RPMI7951 (cell line): Measurements from ENCODE around the gene ETV6. TPM values are rescaled to one million over a fixed set of nuclear protein-coding genes. Genes with fewer than 3 reads are reported as not detected.
A peak's percentile ranks its signal among the peaks of the same experiment; 100 is the strongest.

Experiments used
- DNase-seq: peaks from one replicate; pipeline ENCODE4 v3.0.0-alpha.2; 2012; ENCODE audit warnings: low read depth
- total RNA-seq: library from RNA; depleted of rRNA; stranded (reverse); fragments of >200 nt; shearing (Covaris generic); gene quantifications from 2 replicates; pipeline ENCODE4 v1.2.3, GENCODE V29; 2014

Gene ETV6
- total RNA-seq, 1 experiment from 2014 or later = 7.9 TPM

DNA sequence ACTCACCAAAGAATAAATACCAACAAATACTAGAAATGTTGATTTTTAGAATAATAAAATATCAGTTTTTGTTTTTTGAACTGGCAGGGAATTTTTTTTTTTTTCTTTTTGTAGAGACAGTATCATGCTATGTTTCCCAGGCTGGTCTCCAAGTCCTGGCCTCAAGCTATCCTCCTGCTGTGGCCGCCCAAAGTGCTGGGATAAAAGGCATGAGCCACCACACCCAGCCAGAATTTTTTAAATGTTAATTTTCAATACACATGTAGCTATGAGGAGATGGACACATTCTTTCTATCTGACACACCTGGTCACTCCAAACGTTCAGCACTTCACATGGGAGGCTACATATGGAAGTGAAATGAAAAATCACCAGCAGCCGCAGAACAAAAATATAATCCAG lies 126.8 kb downstream of the ETV6 start:
- DNase-seq = no peak

DNA sequence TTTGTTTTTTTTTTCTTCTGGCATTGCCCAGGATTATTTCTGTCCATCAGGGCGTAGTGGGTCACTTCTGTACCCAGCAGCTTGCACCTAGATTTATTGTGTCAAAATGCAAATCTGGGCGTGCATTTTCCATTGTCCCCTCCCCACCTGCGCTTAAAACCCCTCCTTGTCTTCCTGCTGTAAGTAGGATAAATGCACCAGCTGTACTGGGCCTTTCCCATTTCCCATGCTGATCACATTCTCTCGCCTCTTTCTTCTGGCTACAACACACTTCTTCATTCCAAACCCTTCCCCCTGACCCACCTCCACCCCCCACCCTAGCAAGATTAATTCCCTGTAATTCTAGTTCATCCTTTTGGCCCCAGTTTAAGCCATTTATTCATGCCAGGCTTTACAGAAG lies 128.0 kb downstream of the ETV6 start:
- no peak for DNase-seq

DNA sequence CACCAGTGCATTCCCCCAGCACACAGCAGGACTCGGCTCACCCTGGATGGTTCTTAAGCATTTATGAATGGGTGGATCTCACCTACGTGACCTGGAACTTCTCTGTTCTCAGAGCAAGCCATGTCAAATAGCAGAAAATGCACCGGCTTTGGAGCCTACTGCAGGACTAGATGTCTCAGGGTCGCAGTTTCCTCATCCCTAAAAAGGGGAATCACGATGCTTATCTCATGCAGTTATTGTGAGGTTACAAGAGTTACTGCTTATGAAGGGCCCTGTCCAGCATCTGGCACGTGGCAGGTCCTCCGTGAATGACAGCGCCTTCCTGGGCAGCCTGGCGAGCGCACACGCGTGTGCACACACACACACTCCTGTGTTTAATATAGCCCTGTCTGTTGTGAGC lies 128.5 kb downstream of the ETV6 start:
- DNase-seq = no peak

DNA sequence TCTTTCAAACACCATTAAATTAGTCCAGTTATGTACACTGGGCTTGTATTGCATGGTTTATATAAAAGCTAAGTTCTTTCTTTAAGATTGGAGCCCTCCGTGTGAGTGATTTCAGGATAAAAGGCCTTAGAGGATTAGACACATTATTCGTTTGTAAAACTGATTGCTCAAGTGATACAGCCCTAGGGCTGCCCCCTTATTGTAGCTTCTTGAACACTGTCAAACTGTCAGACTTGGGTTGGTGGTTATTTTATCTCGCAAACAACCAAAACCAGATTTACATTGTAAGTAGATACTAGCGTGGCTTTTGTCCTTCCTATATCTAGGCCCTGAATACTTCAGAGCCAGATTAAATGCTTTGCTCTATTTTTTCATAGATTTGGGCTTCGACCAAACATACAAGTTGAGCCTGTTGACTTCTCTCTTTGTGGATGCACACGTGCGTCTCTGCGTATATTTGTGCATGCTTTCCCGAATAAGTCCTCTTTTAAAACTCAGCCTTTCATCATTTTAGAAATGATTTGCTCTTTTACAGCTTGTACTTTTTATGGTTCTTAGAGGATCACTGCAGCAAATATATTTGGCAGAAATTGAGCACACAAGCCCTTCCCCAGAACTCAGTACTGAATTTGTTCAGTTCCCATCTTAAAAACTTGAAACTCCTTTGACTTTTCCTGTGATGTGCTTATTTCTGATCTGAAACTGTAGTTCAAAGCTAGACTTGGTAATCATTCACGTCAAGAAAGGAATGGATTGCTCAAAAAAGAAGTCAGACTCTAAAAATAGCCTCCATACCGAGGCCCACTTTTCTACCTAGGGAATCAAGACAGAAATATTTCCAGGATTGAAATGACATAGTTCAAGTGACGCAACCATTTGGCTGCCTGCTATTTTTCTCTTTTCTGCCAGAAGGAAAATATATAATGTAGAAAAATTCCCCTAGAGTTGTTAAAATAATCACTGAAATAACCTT lies 129.5 kb downstream of the ETV6 start:
- DNase-seq = no peak

DNA sequence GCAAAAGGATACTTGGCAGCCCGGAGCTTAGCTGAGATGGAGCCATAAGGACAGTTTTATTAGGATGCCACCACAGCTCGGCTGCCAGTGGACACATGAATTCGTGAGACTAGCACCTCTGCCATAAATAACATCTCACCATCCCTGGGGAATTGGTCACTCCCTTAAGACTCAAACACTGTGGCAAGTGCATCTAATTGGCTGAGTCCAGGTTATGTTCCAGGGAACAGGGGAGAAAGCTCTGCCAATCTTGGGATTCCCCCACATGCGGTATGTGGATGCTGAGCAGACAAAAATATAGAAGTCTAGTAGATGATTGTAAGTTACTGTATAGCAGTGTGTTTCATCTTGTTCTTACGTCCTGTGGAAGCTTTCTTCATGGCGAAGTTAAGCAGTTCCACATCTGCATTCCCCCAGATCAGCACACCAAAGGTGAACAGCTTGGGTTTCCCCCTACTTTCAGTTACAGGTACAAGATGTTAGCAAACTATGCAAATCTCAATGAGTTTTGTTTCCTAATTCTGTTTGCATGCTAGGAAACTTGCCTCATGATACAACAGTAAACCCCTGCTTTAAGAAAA lies 131.1 kb downstream of the ETV6 start:
- DNase-seq = no peak

DNA sequence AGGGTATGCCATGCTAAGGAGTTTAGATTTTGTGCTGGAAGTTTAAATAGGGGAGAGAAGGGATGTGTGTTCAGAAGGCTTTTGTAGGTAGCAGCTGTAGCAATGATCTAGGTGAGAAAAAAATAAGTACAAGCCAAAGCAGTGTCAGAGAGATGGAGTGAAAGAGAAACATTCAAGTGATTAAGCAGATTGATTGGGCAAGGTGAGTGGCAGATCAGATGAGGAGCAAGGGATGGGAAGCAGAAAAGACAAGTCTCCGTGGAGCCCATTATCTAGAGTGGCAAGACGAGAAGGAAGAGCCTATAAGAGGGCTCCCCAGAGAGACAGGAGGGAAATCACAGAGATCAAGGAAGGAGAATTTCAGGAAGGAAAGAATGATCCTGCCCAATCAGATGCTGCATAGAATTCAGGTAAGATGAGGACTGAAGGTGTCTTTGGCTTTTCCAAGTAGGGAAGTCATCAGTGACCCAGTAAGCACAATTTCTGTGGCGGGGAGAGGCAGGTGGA lies 133.5 kb downstream of the ETV6 start:
- no peak for DNase-seq

DNA sequence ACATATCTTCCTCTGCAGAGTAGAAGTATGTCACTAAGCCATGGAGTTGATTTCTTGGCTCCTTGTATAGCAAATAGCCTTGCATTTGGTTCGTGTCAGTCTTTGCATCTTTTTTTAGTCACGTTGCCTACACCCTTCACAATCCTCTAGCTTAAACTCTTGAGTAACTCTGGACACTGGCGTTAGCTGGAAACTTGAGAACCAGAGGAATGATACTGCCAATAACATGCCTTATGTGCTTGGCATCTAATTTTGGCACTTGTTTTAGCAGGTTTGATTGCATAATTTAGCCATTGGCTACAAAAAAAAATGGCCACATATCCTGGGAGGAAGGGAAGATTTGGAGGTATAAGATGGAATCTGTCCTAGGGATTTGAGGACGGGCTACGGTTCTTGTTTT lies 136.2 kb downstream of the ETV6 start:
- DNase-seq = peak; percentile 50

DNA sequence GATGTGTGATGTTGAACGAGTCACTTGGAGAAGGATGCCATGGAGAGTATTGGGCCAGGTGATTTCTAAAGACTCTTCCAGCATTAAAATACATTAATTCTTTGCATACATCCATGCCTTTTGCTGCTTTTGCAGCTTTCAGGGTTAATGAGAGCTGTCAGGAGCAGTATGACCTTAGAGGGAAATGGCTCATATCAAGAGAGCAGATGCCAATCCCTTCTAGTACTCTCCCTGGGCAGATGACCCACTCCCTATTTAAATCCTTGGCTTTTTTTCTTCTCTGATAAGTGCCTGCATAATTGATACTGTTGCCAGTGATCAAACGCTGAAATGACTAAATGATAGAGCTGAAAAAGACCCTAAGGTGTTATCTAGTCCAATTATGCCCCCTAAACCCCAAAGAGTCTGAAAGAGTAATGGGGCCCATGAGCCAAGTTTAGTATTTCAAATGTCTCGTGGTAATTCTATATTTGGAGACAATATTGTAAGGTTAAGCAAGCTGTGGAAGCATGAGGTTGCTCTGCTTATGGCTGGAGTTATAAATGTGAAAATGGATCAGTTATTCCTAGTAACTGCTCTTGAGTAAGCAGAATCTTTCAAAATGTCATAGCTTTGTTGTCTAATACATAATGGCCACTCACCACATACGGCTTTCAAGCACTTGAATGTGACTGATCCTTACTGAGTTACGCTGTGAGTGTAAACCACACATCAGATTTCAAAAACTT lies 137.3 kb downstream of the ETV6 start:
- no peak for DNase-seq

DNA sequence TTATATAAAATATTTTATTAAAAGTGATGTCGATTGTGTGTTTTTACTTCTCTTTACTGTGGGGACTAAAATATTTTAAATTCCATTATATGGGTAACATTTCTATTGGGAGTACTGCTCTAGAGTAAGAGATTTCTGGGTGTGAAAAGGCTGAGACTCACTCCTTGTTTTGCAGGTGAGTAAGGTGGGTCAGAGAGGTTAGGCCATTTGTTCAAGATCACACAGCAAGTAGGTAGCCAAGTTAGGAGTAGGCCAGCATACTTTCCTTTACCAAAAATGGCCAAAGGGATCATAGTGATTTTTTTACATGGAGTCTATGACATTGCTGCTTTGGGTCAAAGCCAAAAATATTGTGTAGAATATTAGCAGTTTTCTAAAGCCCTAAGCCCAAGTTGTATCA lies 138.0 kb downstream of the ETV6 start:
- no peak for DNase-seq

DNA sequence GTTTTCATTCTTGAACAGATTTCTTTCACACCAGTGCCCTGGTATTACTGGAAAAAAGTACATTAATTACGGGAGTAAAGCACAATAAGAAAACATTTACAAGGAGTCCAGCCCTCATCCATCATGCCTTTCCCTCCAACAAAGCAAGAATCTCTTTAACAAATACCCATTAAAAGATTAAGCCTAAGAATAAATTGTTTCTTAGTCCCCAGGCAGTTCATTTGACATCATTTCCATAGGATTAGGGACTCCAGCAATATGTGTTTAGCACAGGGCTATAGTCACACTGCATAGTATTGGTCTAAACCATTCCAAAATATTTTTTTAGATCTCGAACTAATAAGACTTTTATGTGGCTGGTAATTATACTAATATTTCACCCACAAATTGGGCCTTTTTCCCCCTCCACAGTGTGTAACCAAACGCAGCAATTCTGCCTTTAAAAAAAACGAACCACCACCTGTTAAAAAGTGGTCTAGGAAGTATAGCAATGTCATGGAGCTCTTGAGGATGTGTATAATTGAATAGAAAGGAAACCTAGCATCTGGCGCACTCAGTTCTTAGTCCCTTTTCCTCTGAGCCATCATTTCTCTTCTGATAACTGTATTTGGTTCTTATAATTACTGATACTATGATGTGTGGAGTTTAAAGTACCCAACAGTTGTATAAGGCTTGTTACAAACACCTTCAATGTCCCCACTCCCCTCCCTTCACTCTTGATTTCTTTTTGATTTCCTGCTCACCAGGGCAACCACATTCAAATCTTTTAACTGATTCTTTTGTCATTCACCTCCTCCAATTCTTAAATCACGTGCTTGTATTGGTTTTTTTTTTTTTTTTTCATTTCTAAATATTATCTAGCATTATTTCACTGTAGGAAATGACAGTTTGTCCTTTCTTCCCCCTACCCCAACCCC lies 138.7 kb downstream of the ETV6 start:
- DNase-seq = no peak

DNA sequence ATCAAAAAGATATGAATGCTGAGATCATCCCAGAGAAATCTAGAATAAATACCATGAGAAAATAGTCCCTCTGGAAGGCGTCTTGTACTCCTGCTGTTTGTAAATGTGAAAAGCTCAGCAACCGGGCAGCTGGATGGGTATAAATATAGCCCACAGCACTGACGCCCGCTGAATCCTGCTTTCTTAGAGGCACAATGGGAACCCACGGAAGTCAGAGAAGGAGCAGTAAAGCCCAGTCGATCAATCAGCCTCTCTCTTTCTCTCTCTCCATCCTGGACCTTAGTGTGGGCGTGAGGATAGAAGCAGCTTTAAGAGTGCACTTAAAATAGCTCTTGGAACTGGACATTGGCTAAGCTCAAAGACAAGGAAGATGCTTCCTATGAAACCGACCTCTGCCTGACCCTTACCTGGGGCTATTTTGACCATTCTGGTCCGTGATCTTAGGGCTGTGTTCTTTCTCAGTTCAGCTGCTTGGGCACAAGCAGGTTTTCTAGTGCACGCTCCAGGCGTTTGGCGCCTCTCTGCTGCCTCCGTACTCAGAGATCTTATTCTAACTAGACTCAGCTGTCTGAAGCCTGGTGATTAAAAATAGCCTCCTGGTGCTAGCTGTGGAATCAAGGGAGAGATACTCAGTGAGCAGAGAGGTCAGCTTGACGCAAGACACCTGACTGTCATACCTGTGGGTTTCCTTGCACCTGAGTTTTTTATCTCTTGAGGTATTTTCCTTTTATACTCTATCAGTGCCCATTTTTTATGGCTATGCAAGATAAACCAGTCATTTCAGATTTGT lies 144.6 kb downstream of the ETV6 start:
- DNase-seq = peak; percentile 39

DNA sequence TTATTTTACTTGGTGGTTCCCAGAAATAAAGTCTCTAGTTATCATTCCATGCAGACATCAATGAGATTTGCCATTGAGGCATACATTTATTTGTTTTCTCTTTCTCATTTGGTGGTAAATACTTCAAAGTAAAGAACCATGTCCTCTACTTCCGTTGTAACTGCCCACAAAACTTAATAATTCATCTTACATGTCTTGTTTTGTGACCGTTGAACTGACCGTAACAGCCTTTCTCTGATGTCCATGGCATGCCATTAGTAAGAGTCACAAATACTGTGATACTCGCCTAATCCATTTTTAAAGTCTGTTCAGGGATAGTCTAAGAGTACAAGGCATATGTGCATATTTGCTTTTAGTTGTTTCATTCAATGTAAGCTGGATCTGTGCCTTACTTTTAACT lies 145.3 kb downstream of the ETV6 start:
- DNase-seq = no peak

DNA sequence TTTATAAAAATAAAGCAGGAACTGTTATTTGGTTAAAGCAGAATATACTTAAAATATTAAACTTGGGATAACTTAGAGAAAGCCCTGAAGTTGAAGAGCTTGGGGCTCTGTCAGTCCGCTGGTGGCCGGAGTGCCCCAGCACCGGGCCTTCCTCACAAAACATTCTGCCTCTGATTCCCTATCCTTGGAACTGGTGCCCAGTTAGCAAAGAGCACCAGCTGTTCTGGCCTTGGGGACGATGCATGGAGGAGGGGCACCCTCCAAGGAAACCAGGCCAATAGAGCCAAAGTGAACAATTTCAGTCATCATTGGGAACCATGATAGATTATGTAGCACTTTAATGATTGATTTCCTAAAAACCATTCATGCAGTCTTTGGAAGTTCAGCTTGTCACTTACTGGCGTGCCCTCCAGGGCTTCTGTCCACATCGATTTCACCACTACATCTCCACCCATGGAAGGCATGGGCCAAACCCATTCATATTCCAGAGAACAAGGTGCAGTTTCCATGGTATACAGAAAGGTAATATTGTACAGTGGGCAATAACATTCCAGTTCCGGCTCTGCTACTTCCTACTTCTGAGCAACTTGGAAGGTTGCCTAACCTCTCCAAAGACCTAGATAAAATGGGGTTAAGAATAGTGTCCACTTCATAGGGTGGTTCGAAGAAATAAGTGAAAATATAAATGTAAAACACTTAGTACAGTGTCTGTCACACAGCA lies 145.9 kb downstream of the ETV6 start:
- no peak for DNase-seq

DNA sequence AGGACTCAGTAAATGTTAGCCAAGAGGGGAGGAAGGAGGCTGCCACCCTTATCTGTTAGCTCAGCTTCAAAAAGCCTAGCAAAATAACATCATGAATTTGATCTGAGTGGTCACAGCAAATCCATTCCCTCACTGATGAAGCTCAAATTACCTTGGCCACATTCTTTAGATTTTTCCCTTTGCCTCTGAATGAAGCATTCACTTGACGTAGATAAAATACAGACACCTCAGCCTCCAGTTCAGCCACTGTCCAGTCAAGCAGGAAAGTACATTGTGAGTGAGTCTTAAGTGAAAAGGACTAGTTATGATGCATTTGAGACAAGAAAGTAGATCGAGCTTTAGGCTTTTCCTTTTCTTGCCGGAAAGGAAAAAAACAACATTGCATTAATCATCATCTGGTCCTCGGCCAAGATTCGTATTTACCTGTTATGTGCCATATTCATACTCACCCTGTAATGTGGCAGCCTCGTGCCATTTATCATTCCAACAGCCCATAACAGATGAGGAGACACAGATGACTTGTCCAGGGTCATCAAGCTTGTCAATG lies 146.5 kb downstream of the ETV6 start:
- DNase-seq = peak; percentile 78

DNA sequence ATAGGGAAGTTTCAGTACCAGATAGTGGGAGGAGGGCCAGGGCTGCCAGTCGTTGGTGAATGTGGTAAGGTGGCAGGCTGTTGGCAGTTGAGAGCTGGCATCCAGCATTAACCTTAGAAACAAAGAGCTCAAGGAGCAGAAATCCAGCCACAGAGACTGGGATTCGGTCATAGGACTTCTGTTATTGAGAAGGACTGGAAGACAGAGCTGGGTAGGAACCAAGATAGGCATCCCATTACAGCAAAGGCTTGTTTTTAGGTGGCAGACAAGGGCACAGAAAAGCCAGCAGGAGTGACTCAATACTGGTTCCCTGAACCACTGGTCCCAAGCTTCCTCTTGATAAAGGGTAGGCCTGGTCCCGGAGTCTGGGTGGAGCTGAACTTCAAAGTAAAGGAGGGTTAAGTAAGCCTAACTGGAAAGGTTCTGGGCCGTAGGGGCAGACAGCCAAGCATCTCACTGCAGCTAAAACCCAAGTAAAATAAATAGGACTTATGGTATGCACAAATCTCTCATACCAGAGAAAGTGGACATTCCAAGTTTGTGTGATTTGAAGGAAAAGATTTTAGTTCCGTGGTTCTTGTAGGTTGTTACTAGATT lies 147.9 kb downstream of the ETV6 start:
- DNase-seq = peak; percentile 69

DNA sequence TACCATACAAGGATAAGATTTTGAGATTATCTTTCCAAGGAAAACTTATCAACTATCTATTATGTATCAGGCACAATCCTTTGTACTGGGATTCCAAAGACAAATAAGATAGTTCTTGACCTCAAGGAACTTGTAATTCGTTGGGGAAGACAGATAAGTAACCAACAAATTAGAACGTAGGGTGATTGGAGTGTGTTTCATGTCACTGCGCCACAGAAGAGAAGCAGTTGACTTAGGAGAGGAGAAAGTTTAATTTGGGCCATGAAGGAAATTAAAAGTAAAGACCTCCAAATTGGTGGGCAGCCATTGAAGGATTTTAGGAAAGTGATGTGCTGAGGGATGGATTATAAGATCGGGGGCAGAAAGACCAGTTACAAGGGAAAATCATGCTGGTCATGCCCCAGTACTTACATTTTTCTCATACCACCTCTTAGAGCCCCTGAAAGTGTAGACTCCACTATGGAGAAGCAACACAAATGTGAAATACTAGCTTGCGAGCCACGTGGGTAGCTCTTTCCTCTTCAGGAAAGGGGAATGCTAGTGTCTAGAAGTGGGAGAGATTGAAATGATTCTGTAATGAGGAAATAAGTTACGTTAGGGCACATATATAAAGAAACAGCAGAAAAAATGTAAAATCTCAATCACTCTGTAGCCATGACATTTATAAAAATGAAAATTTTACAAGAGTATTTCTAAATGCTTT lies 148.7 kb downstream of the ETV6 start:
- DNase-seq = no peak

DNA sequence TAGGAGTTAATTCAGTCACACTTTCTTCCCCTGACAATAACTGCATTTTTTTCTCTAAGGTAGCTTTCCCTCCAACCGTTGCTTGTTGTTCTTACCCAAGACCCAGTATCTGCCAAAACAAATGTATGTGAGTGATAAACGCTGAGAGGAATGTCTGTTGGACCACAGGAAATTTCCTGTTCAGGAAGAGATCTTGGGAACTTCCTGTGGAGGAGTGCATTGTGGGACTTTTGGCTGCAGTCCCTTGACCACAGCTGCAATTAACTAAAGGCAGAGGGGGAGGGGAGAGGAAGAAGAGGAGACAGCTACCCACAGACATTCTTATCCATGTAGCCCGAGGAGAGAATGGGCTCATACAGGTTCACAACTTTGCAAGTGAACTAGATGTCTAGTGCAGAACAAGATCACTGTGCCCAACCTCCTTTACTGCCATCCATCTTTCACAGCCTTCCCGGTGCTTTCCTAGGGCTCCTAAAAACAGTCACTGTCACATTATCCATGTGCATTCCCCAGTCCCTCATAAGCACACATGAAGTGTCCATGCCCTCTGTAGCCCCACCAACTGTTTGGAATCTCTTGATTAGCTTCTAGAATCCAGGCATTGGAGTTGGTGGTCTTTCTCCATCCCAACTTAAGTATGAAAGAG lies 149.5 kb downstream of the ETV6 start:
- DNase-seq = peak; percentile 98

DNA sequence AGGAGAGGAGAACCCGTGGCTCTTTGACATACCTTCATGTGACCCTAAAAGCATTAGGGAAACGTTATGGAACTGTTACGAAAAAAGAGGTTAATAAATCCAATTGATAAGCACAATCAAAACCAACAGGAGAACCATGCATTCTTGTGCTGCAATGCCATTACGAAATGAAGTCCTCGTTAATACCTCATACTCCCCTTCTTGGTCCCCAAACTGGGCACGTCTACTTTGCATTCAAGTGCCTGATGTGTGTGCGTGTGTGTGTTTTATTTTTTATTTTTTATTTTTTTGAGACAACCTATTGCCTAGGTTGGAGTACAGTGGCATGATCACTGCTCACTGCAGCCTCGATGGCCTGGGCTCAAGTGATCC lies 150.0 kb downstream of the ETV6 start:
- DNase-seq = no peak
